H9 (cell line): ENCODE measurements around the gene PRDM1. TPM values are rescaled to one million over a fixed set of nuclear protein-coding genes. Genes with fewer than 3 reads are reported as not detected.

ENCODE experiments used
- DNase-seq: peaks from one replicate; pipeline ENCODE4 v3.0.0-alpha.2; 2017
- H2AFZ ChIP-seq: one replicate; pipeline ENCODE4 v1.6.1; 2013; ENCODE audit warnings: mild to moderate bottlenecking, low read length, control low read depth, moderate library complexity
- H2AK5ac ChIP-seq: 2 replicates; pipeline ENCODE4 v1.6.1; 2013; ENCODE audit warnings: low read length, control low read depth, mixed read lengths; ENCODE audit not compliant: insufficient read length
- H2BK120ac ChIP-seq: one replicate; pipeline ENCODE4 v1.6.1; 2013; ENCODE audit warnings: low read depth, mild to moderate bottlenecking, low read length, control low read depth, inconsistent platforms; ENCODE audit not compliant: poor library complexity, severe bottlenecking
- H2BK12ac ChIP-seq: 2 replicates; pipeline ENCODE4 v1.6.1; 2013; ENCODE audit warnings: low read length, control low read depth, mixed read lengths, low read depth; ENCODE audit not compliant: insufficient read length
- H2BK15ac ChIP-seq: 2 replicates; pipeline ENCODE4 v1.6.1; 2013; ENCODE audit warnings: low read depth, low read length, control low read depth
- H2BK20ac ChIP-seq: one replicate; pipeline ENCODE4 v1.6.1; 2013; ENCODE audit warnings: low read depth, mild to moderate bottlenecking, low read length, control low read depth, inconsistent platforms; ENCODE audit not compliant: poor library complexity, severe bottlenecking
- H2BK5ac ChIP-seq: 2 replicates; pipeline ENCODE4 v1.6.1; 2013; ENCODE audit warnings: low read length, control low read depth, mixed read lengths; ENCODE audit not compliant: insufficient read length
- H3K14ac ChIP-seq: 2 replicates; pipeline ENCODE4 v1.6.1; 2013; ENCODE audit warnings: low read length, control low read depth; ENCODE audit not compliant: insufficient read depth
- H3K18ac ChIP-seq: 2 replicates; pipeline ENCODE4 v1.6.1; 2013; ENCODE audit warnings: low read depth, mild to moderate bottlenecking, mixed read lengths, low read length, control low read depth; ENCODE audit not compliant: insufficient read length
- H3K23ac ChIP-seq: 2 replicates; pipeline ENCODE4 v1.6.1; 2013; ENCODE audit warnings: low read length, control low read depth, mixed read lengths, low read depth; ENCODE audit not compliant: insufficient read length
- H3K23me2 ChIP-seq: 2 replicates; pipeline ENCODE4 v1.6.1; 2013; ENCODE audit warnings: low read depth, mild to moderate bottlenecking, mixed read lengths, low read length, control low read depth; ENCODE audit not compliant: insufficient read length, poor library complexity, severe bottlenecking
- H3K27ac ChIP-seq: 2 replicates; pipeline ENCODE4 v1.5.1; 2013; ENCODE audit warnings: low read length, control low read depth, mixed read lengths, low read depth; ENCODE audit not compliant: insufficient read length
- H3K27me3 ChIP-seq: 2 replicates; pipeline ENCODE4 v1.6.1; 2013; ENCODE audit warnings: low read length, control low read depth, inconsistent platforms; ENCODE audit not compliant: insufficient read depth
- H3K4ac ChIP-seq: 2 replicates; pipeline ENCODE4 v1.6.1; 2013; ENCODE audit warnings: low read depth, mild to moderate bottlenecking, control low read depth, inconsistent platforms, low read length, moderate library complexity
- H3K4me1 ChIP-seq: 2 replicates; pipeline ENCODE4 v1.6.1; 2013; ENCODE audit warnings: low read length, control low read depth, inconsistent platforms; ENCODE audit not compliant: insufficient read depth
- H3K4me2 ChIP-seq: 2 replicates; pipeline ENCODE4 v1.6.1; 2013; ENCODE audit warnings: low read length, control low read depth, mixed read lengths; ENCODE audit not compliant: insufficient read length, insufficient read depth
- H3K56ac ChIP-seq: 2 replicates; pipeline ENCODE4 v1.6.1; 2013; ENCODE audit warnings: low read depth, mild to moderate bottlenecking, mixed read lengths, low read length, control low read depth; ENCODE audit not compliant: insufficient read length
- H3K79me1 ChIP-seq: 2 replicates; pipeline ENCODE4 v1.6.1; 2013; ENCODE audit warnings: low read depth, mild to moderate bottlenecking, moderate library complexity, low read length, control low read depth, inconsistent platforms; ENCODE audit not compliant: insufficient read depth, poor library complexity, severe bottlenecking
- H3K79me2 ChIP-seq: 2 replicates; pipeline ENCODE4 v1.6.1; 2013; ENCODE audit warnings: low read length, control low read depth, inconsistent platforms; ENCODE audit not compliant: insufficient read depth
- H3K9ac ChIP-seq: 2 replicates; pipeline ENCODE4 v1.6.1; 2013; ENCODE audit warnings: low read length, control low read depth, mixed read lengths; ENCODE audit not compliant: insufficient read length; ENCODE audit errors: extremely low read depth
- H3K9me3 ChIP-seq: one replicate; pipeline ENCODE4 v1.6.1; 2013; ENCODE audit warnings: low read depth, low read length, inconsistent platforms; ENCODE audit not compliant: control insufficient read depth
- H3T11ph ChIP-seq: one replicate; pipeline ENCODE4 v1.6.1; 2013; ENCODE audit warnings: mild to moderate bottlenecking, low read length, control low read depth, inconsistent platforms
- H4K20me1 ChIP-seq: one replicate; pipeline ENCODE4 v1.6.1; 2013; ENCODE audit not compliant: control insufficient read depth, insufficient read length, insufficient read depth
- H4K5ac ChIP-seq: 2 replicates; pipeline ENCODE4 v1.6.1; 2013; ENCODE audit warnings: low read depth, mild to moderate bottlenecking, mixed read lengths, low read length, control low read depth; ENCODE audit not compliant: insufficient read length
- H4K8ac ChIP-seq: replicated peaks from 2 replicates; pipeline ENCODE4 v1.6.1; 2013; ENCODE audit warnings: low read length, control low read depth, mixed read lengths, low read depth; ENCODE audit not compliant: insufficient read length
- H4K91ac ChIP-seq: 2 replicates; pipeline ENCODE4 v1.6.1; 2013; ENCODE audit warnings: low read depth, mild to moderate bottlenecking, moderate library complexity, mixed read lengths, low read length, control low read depth; ENCODE audit not compliant: insufficient read length
- H3K27ac Mint-ChIP-seq, 3 experiments: 2 replicates in 2 of 3; 3 replicates in 1 of 3; pipeline ENCODE4 v1.8.0; 2020 to 2021; ENCODE audit warnings: mixed read lengths in 3 of 3, mild to moderate bottlenecking in 1 of 3, moderate library complexity in 1 of 3
- H3K27me3 Mint-ChIP-seq: 2 replicates; pipeline ENCODE4 v1.8.0; 2021; ENCODE audit warnings: low read depth, mild to moderate bottlenecking, moderate library complexity, mixed read lengths
- H3K36me3 Mint-ChIP-seq, 3 experiments: 2 replicates in 2 of 3; 3 replicates in 1 of 3; pipeline ENCODE4 v1.8.0; 2020 to 2021; ENCODE audit warnings: low read depth in 3 of 3, mixed read lengths in 3 of 3; ENCODE audit not compliant: insufficient read depth in 1 of 3
- H3K4me1 Mint-ChIP-seq, 2 experiments: 2 replicates each; pipeline ENCODE4 v1.8.0; 2020; ENCODE audit warnings: mixed read lengths in 2 of 2
- H3K4me3 Mint-ChIP-seq, 2 experiments: 2 replicates in 1 of 2; 3 replicates in 1 of 2; pipeline ENCODE4 v1.8.0; 2020 to 2021; ENCODE audit warnings: mild to moderate bottlenecking in 2 of 2, mixed read lengths in 2 of 2, moderate library complexity in 1 of 2
- H3K9me3 Mint-ChIP-seq, 2 experiments: 2 replicates in 1 of 2; 3 replicates in 1 of 2; pipeline ENCODE4 v1.8.0; 2020; ENCODE audit warnings: mild to moderate bottlenecking in 2 of 2, mixed read lengths in 2 of 2, moderate library complexity in 1 of 2
- CTCF ChIP-seq: fragments of 200-600 bp; sonication (generic); conservative IDR thresholded peaks from 3 replicates; pipeline ENCODE4 v1.8.0; 2021; ENCODE audit warnings: antibody characterized with exemption, mild to moderate bottlenecking
- WGBS: extraction: QIAGEN DNeasy Blood & Tissue Kit; methylation state at CpG from one replicate; pipeline ENCODE4 v1.1.7; 2013; ENCODE audit warnings: missing lambda C conversion rate, low lambda C conversion rate, mixed read lengths; ENCODE audit not compliant: insufficient read length; ENCODE audit errors: extremely low coverage; 5-methylcytosine and 5-hydroxymethylcytosine counted together
- total RNA-seq: library from RNA; stranded (reverse); gene quantifications from 2 replicates; pipeline ENCODE4 v1.2.1, GENCODE V29; 2021

Gene PRDM1
- total RNA-seq, 1 experiment from 2014 or later: 2.9 TPM

- no CpG with 5 or more reads among the region's 1 CpG for WGBS
- H3K4me1 Mint-ChIP-seq: peaks cover 0 to 4% of the 10 kb centered on the region in 2 experiments; a peak in 1 of 4 replicates
These were observed 15.5 kb upstream of the PRDM1 start for GRCh38 chr6:106070636-106071035.

More at GRCh38 chr6:106070636-106071035, 15.5 kb upstream of the PRDM1 start:
- no peaks in the 10 kb centered on the region for H3K79me1 ChIP-seq
- H3K56ac ChIP-seq: no peak overlapping the region
- H2AK5ac ChIP-seq: no peak overlapping the region
- no peak for TF ChIP-seq CTCF
- H3K36me3 Mint-ChIP-seq: no peaks in the 10 kb centered on the region
- no peak overlapping the region for H3K14ac ChIP-seq
- no peak overlapping the region for H2BK5ac ChIP-seq
- H3K27me3 ChIP-seq: no peaks in the 10 kb centered on the region
- H2BK12ac ChIP-seq: no peak overlapping the region
- no peaks in the 10 kb centered on the region for H3K9me3 Mint-ChIP-seq
- no peak overlapping the region for H3K4me3 Mint-ChIP-seq
- no peak overlapping the region for H2BK120ac ChIP-seq
- no peaks in the 10 kb centered on the region for H3K79me2 ChIP-seq
- no peak overlapping the region for H3K4me2 ChIP-seq
- DNase-seq: no peak
- no peak overlapping the region for H3K9ac ChIP-seq
- H3K27ac ChIP-seq: no peak overlapping the region
- H3K23ac ChIP-seq: no peak overlapping the region
- no peak overlapping the region for H2BK15ac ChIP-seq
- no peaks in the 10 kb centered on the region; the same call in 1 of the 2 replicates for H3K27me3 Mint-ChIP-seq
- H4K20me1 ChIP-seq: no peaks in the 10 kb centered on the region
- no peak overlapping the region for H4K91ac ChIP-seq
- no peaks in the 10 kb centered on the region for H3K4me1 ChIP-seq
- no peak overlapping the region for H2BK20ac ChIP-seq
- no peak overlapping the region for H3T11ph ChIP-seq
- H4K8ac ChIP-seq: no peak overlapping the region
- no peaks in the 10 kb centered on the region for H3K9me3 ChIP-seq
- no peak overlapping the region for H3K18ac ChIP-seq
- no peak overlapping the region for H3K27ac Mint-ChIP-seq
- no peak overlapping the region for H4K5ac ChIP-seq
- no peak overlapping the region for H3K4ac ChIP-seq
- H2AFZ ChIP-seq: no peak overlapping the region
- H3K23me2 ChIP-seq: no peaks in the 10 kb centered on the region
